GM10266 (cell line): ENCODE measurements around the gene CRAT.

ENCODE experiments used
- DNase-seq: peaks from one replicate; pipeline ENCODE4 v3.0.0; 2012; ENCODE audit errors: extremely low spot score
- TF ChIP-seq, protein P1 (sequence below): IDR thresholded peaks from 2 replicates; pipeline ENCODE4 v1.5.1; 2012; ENCODE audit warnings: mild to moderate bottlenecking, low read depth; ENCODE audit not compliant: control insufficient read depth, insufficient read depth; ENCODE audit errors: missing control alignments

Gene CRAT

DNA sequence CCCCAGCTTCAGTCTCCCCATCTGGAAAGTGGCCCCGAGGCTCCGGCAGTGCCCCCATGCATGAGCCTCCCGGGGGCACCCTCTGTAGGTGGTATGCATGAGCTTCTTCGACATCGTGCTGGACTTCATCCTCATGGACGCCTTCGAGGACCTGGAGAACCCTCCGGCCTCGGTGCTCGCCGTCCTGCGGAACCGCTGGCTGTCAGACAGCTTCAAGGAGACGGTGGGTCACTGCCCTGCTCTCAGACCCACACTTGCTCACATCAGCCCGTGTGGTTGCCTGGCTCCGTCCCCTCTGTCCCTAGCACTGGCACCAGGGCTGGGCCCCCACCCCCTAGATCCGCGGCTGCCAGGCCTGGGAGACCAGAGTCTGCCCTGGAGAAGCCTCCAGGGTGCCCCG, 42.5 kb downstream of the CRAT start:
- DNase-seq = no peak
- TF ChIP-seq, protein P1, sequence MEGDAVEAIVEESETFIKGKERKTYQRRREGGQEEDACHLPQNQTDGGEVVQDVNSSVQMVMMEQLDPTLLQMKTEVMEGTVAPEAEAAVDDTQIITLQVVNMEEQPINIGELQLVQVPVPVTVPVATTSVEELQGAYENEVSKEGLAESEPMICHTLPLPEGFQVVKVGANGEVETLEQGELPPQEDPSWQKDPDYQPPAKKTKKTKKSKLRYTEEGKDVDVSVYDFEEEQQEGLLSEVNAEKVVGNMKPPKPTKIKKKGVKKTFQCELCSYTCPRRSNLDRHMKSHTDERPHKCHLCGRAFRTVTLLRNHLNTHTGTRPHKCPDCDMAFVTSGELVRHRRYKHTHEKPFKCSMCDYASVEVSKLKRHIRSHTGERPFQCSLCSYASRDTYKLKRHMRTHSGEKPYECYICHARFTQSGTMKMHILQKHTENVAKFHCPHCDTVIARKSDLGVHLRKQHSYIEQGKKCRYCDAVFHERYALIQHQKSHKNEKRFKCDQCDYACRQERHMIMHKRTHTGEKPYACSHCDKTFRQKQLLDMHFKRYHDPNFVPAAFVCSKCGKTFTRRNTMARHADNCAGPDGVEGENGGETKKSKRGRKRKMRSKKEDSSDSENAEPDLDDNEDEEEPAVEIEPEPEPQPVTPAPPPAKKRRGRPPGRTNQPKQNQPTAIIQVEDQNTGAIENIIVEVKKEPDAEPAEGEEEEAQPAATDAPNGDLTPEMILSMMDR = no peak

DNA sequence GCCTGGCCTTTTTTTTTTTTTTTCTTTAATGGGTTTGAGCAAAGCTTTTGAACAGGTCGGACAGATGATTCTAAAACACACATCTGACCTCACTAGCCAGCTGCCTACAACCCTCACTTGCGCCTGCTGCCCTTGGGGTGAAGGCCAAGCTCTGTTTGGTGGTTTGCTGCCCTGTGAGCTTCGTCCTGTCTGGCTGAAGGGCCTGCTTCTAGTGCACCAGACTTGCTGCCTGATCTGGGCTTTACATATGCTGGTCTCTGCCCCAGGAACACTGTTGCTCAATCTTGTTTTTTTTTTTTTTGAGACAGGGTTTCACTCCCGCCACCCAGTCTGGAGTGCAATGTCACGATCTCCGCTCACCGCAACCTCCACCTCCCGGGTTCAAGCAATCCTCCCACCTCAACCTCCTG, 46.1 kb downstream of the CRAT start:
- TF ChIP-seq, protein P1 = no peak
- no peak for DNase-seq

DNA sequence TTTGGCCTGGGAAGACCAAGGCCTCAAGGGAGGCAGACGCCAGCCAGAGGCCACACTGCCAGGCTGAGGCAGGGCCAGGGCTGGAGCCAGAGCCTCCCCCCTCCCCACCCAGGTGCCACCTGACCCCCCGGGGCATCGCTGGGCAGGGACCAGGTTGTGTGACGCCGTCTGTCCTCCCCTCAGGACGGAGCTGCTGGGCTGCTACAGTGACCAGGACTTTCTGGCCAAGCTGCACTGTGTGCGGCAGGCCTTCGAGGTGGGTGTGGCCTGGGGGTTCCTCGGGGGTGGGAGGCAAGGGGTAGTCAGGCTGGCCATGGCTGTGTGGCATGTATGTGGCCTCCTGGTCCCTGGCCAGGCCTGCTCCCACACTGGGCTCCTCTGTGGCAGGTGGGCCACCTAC, 47.5 kb downstream of the CRAT start:
- no peak for DNase-seq
- TF ChIP-seq, protein P1 = no peak

DNA sequence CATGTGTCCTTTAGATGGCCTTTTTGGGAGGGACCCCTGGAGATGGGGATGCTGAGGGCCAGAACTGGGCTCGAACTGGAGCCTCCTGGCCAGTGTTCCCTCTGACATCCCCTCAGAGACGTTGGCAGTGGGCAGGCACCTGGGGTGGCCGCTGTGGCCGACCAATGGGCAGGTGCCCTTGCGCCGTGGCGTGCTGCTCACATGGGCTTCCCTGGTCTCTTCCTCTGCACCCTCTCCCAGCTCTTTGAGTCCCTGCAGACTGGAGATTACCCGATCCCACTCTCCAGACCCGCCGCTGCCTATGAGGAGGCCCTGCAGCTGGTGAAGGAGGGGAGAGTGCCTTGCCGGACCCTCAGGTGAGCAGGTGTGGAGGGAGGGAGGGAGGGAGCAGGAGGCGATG, 49.6 kb downstream of the CRAT start:
- TF ChIP-seq, protein P1 = no peak
- DNase-seq = no peak

DNA sequence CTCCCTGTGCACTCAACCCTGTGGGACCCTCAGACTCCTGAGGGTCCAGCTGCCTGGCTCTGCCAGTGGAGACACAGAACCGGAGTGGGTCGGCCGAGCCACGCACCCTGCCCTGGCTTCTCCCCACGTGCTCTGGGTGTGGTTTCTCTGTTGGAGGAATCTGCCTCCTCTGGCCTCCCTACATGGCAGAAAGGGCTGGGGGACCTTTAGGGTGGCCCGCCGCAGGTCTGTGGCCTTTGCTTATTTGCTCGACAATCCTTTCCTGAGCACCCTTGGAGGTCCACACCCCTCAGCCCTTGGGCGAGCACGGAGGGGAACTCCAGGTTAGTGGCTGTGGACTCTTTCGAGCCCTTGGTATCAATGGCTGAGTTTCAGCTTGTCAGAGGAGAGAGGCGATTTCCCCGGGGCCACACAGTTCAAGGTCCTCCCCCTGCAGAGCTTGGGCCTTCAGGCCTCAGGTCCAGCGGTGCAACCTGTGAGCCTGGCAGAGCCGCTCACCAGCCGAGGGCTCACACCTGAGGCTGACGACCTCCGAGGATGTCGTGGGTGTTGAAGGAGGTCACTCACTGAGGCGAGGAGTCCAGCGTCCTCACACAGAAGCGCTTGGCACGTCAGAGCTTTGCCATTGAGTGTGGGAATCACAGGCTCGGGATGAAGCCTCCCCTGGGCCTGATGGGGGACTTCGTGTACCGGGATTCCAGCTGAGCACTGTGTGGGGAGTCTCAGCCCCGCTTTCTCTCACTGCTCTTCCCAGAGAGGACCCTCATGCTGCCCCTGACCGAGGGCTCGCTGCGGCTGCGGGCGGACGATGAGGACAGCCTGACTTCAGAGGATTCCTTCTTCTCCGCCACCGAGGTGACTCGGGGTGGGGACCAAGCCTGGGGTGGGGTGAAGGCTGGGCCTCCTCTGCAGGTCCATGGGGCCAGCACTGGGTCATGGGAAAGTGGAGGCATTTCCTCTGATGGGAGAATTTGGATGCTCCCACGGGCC, 50.5 kb downstream of the CRAT start:
- TF ChIP-seq, protein P1 = no peak
- no peak for DNase-seq

DNA sequence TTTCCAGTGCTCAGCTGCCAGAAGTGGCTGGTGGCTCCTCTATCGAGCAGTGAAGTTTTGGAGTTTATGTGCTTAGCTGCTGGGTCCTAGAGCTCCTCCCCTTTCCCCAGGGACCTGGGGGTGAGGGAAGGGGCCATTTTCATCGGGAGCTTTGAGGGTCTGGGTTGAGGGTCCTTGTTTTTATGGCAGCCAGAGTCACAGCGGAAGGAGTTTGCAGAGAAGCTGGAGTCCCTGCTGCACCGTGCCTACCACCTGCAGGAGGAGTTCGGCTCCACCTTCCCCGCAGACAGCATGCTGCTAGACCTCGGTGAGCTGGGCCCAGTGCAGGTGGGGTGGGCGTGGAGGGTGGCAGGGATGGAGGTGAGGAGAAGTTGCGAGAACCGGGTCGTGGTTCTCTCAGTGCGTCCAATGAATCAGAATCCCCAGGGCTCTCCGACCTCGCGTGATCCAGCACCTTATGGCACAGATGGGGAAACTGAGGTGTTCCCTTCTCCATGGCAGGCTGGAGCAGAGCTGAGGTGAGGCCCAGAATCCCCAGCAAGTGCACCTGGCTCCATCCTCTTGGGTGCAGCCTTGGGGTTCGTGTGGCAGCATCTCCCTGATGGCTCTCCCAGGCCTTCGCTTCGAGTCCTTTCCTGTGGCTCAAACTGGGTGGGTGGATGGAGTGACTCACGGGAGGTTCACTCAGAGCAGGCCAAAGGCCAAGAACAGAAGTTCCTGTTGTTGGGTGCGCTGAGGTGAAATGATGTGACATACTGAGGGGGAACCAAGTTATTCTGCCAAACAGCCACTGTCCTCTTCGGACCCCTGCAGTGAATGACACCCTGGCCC, 51.4 kb downstream of the CRAT start:
- no peak for DNase-seq

More for the DNA sequence above, 51.4 kb downstream of the CRAT start:
- TF ChIP-seq, protein P1 = no peak
